ENCODE results near the gene SYMPK.

SYMPK gene

DNA sequence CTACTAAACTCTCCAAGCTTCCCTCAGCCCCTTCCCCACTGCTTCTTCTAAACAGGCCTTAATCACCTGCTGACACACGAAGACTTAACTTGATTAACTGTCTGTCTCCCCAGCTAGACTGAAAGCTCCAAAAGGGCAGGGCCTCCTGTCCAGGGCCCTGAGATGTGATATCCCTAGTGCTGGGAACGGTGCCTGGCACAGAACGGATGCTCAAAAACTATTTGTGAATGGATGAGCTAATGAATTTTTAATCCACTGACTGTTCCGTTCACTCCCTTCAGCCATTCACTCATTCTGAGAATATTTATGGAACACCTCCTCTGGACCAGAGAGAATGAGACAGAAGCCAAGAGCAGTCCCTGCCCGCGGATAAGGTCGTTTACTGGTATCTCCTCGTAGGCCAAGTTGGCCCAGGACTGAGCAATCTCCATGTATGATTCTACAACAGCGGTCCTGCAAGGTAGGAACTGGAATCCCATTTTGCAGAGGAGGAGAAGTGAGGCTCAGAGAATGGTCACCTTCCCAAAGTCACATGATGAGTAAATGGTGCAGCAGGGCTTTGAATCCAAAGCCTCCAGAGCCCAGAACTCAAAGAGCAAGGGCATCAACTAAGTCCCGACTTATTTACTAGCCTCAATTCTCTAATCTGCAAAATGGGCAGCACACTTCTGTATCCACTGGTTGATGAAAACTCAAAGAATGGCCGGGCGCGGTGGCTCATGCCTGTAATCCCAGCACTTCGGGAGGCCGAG is 73.7 kb downstream of the SYMPK start:
- H3K4me3 ChIP-seq (replicated peaks; ENCODE audit: insufficient read depth, low read length) = no peak overlapping the region
- no peak for DNase-seq (ENCODE audit: low read depth in 1 of 2, low spot score in 1 of 2)
- no peak for TF ChIP-seq GABPA (IDR thresholded peaks at IDR 0.05; ENCODE audit: low read depth)
- TF ChIP-seq, protein P1, sequence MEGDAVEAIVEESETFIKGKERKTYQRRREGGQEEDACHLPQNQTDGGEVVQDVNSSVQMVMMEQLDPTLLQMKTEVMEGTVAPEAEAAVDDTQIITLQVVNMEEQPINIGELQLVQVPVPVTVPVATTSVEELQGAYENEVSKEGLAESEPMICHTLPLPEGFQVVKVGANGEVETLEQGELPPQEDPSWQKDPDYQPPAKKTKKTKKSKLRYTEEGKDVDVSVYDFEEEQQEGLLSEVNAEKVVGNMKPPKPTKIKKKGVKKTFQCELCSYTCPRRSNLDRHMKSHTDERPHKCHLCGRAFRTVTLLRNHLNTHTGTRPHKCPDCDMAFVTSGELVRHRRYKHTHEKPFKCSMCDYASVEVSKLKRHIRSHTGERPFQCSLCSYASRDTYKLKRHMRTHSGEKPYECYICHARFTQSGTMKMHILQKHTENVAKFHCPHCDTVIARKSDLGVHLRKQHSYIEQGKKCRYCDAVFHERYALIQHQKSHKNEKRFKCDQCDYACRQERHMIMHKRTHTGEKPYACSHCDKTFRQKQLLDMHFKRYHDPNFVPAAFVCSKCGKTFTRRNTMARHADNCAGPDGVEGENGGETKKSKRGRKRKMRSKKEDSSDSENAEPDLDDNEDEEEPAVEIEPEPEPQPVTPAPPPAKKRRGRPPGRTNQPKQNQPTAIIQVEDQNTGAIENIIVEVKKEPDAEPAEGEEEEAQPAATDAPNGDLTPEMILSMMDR (IDR thresholded peaks at IDR 0.05; ENCODE audit: insufficient read depth, low read length) = no peak
- no peak overlapping the region for H3K27ac ChIP-seq (replicated peaks)
- peaks cover 74% of the 10 kb centered on the region for H3K27me3 ChIP-seq (ENCODE audit: insufficient read depth, poor library complexity, severe bottlenecking)

DNA sequence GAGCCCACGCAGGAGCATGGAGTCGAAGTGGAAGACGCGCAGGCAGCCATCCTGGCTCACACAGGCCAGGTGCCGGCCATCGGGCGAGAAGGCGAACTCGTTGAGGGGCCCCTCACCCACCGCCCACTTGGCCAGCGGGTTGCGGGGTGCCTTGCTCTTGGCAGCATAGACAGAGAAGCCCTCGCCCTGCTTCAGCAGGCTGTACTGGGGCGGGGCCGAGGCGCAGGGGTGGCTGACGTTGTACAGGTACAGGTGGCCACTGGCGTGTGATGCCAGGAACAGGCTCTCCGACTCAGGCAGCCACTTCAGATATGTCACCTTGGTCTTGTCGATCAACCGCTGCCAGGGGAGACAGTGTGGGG is 76.4 kb downstream of the SYMPK start:
- no peak for DNase-seq (ENCODE audit: low read depth in 1 of 2, low spot score in 1 of 2)
- Histone ChIP-seq H3K27ac (replicated peaks) (no peak overlapping the region), H3K27me3 (ENCODE audit: insufficient read depth, poor library complexity, severe bottlenecking) (peaks cover 79% of the 10 kb centered on the region), H3K4me3 (replicated peaks; ENCODE audit: insufficient read depth, low read length) (no peak overlapping the region)
- TF ChIP-seq GABPA (IDR thresholded peaks at IDR 0.05; ENCODE audit: low read depth) = no peak
- TF ChIP-seq, protein P1 (IDR thresholded peaks at IDR 0.05; ENCODE audit: insufficient read depth, low read length) = no peak

DNA sequence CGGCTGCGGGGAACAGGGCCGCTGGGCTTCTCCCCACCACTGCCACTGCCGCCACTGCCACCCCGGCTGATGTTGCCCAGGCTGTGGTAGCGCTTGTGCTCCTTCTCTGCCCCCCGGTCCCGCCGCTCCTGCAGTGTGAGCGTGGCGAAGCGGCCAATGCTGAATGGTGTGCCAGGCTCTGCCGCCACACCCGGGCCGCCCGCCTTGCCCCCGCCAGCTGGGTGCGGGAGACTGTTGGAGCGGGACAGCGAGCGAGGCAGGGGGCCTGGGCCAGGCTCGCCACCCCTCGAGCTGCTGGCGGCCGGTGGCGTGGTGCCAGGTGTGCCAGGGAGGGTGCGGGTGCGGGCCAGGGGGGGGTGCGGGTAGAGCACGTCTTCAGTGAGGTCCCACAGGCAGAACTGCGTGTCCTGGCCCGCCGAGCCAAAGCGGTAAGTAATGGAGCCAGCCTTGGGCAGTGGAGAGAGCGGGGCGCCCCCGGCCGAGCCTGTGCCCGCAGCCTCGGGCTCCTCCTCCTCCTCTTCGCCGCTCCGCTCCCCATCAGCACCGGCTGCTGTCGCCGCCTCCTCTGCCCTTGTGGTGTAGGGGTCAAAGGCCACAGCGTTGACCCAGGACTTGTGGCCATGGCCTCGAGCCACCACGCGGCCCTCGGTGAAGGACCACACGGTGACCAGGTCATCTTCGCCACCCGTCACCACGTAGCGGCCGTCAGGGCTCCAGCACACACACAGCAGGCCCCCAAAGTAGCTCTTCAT is 77.0 kb downstream of the SYMPK start:
- Histone ChIP-seq H3K27ac (replicated peaks) (no peak overlapping the region), H3K27me3 (ENCODE audit: insufficient read depth, poor library complexity, severe bottlenecking) (peaks cover 83% of the 10 kb centered on the region), H3K4me3 (replicated peaks; ENCODE audit: insufficient read depth, low read length) (no peak overlapping the region)
- DNase-seq (ENCODE audit: low read depth in 1 of 2, low spot score in 1 of 2) = no peak
- TF ChIP-seq, protein P2, sequence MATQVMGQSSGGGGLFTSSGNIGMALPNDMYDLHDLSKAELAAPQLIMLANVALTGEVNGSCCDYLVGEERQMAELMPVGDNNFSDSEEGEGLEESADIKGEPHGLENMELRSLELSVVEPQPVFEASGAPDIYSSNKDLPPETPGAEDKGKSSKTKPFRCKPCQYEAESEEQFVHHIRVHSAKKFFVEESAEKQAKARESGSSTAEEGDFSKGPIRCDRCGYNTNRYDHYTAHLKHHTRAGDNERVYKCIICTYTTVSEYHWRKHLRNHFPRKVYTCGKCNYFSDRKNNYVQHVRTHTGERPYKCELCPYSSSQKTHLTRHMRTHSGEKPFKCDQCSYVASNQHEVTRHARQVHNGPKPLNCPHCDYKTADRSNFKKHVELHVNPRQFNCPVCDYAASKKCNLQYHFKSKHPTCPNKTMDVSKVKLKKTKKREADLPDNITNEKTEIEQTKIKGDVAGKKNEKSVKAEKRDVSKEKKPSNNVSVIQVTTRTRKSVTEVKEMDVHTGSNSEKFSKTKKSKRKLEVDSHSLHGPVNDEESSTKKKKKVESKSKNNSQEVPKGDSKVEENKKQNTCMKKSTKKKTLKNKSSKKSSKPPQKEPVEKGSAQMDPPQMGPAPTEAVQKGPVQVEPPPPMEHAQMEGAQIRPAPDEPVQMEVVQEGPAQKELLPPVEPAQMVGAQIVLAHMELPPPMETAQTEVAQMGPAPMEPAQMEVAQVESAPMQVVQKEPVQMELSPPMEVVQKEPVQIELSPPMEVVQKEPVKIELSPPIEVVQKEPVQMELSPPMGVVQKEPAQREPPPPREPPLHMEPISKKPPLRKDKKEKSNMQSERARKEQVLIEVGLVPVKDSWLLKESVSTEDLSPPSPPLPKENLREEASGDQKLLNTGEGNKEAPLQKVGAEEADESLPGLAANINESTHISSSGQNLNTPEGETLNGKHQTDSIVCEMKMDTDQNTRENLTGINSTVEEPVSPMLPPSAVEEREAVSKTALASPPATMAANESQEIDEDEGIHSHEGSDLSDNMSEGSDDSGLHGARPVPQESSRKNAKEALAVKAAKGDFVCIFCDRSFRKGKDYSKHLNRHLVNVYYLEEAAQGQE (IDR thresholded peaks at IDR 0.05; ENCODE audit: insufficient replicate concordance, low read depth) = no peak
- TF ChIP-seq, protein P1 (IDR thresholded peaks at IDR 0.05; ENCODE audit: insufficient read depth, low read length) = no peak
- TF ChIP-seq POLR2AphosphoS5 (IDR thresholded peaks at IDR 0.05; ENCODE audit: low read depth) (no peak), SPI1 (IDR thresholded peaks at IDR 0.05; ENCODE audit: borderline replicate concordance, low read depth) (no peak), GABPA (IDR thresholded peaks at IDR 0.05; ENCODE audit: low read depth) (no peak)

DNA sequence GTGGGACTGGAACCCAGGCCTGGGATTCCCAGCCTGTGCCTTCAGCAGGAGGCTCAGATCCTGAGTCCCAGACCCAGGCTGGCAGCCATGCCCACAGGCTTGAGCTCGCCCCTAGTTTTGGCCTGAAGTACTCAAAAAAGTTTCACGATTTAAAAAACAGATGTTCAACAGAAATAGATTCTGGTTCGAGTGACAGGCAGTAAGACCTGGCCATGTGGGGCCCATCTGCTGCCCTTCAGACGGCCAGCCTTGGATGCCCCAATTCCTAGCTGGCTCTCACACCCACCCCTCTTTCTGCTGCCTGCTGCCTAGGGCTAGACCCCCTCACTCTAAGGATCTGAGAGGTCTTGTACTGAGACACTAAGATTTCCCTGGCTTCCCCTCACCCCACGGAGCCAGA is 77.8 kb downstream of the SYMPK start:
- no peak overlapping the region for H3K27ac ChIP-seq (replicated peaks)
- H3K4me3 ChIP-seq (replicated peaks; ENCODE audit: insufficient read depth, low read length) = no peak overlapping the region
- no peak for DNase-seq (ENCODE audit: low read depth in 1 of 2, low spot score in 1 of 2)
- H3K27me3 ChIP-seq (ENCODE audit: insufficient read depth, poor library complexity, severe bottlenecking) = peaks cover 87% of the 10 kb centered on the region
- TF ChIP-seq POLR2AphosphoS5 (IDR thresholded peaks at IDR 0.05; ENCODE audit: low read depth) = no peak
- TF ChIP-seq, protein P2 (IDR thresholded peaks at IDR 0.05; ENCODE audit: insufficient replicate concordance, low read depth) = no peak
- TF ChIP-seq, protein P1 (IDR thresholded peaks at IDR 0.05; ENCODE audit: insufficient read depth, low read length) = no peak
- no peak for TF ChIP-seq GABPA (IDR thresholded peaks at IDR 0.05; ENCODE audit: low read depth)
- no peak for TF ChIP-seq SPI1 (IDR thresholded peaks at IDR 0.05; ENCODE audit: borderline replicate concordance, low read depth)

Data from HL-60 (cell line).